HG02970 (cell line): ENCODE data around the gene METTL24.

Source experiments
- ATAC-seq: cut with Tn5 transposase; IDR thresholded peaks from one replicate; pipeline ENCODE4 v1.9.1; 2021; ENCODE audit warnings: mild to moderate bottlenecking, moderate library complexity, moderate number of reproducible peaks; ENCODE audit not compliant: unreplicated experiment, low FRiP score

METTL24 gene

DNA sequence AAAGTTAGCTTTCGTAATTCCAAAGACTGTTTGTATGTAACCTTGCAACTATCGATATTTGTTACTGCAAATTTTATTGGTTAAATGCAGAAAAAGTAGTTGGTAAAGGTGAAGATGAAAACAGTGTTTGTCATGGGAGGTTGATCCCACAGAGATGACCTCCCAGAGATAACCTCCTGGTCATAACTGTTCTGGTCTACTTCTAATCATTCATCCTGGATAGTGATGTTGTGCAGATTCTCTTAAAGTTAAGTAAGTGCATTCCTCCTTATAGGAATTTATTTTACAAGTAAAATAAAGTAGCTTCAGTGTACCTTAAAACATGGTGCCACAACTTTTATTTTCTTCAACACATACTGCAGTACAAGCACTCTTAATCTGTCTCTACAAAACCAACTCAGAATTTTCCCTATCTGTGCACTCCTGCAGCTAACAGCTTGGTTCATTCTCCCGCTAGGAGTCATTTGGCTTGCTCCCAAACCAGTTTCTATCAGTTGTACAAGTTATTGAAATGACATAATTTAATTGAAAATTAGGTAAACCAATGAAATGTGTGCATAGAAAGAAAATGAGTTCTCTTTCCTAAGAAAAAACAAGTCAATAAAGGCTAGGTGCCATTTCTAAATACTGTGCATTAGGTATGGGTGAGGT lies 19.2 kb downstream of the METTL24 start:
- ATAC-seq, result no peak

DNA sequence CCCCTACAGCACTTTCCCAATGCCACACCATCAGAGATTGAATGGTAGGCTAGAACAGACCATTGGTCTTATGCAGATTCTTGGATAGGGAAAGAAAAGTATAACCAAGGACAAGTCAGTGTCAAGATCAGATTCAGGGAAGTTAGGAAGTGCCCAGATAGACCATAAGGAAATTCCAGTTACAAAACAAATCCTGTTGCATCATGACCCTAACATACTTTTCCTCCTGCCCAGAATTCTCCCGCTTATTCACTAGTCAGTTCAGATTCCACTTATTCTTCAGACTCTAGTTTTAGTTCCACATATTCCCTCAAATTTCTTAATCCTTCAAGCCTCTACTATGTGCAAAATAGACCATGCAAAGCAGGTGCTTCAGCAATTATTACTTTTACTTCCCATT lies 20.7 kb downstream of the METTL24 start:
- ATAC-seq, result no peak

DNA sequence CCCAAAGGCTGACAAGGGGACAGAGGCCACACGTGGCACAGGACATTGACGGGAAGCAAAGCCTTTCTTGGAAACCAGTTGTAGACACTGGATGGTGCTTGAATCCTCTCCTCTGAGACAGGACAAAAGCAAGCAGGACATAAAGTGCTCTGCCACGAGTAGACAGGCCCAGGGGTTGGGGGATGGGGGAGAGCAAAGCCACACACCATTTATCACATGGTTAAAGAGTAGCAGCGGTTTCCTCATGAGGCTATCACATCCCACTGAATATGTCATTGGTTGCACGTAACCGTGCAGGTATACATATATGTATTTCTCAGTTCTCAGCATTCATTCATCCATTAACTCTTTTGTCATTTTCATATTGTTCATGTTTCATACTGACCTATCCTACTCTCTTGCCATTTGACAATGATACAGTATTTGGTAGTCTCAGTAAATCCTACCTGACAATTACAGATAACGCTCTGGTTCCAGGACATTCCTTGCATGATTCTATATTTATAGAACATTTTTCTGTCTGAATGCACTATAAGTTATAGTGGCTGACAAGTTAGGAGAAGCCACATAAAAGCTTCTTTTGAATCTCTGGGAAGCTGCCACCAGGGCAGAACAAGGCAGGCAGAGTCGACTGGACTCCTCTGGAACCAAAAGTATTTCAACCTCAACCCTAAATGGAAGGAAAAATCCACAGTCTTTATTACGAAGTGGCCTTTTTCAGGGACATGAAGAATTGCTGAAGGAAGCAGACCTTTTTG lies 23.5 kb downstream of the METTL24 start:
- no peak for ATAC-seq

DNA sequence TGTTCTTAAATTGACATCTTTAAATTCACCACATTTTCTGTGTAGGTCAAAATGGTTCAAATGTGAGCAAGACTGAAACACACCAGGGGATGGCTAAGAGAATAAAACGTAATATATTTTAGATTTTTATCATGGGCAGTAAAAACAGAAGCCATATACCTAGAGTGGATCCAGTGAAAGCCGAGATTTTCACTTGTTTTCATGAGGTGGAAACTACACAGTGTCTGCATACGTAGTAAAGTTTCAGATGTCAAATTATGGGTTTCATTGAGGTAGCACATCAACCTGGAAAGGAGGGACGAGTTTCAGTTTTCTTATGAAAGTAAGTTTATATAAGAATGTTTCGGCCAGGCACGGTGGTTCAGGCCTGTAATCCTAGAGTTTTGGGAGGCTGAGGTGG lies 25.9 kb downstream of the METTL24 start:
- ATAC-seq, result no peak

DNA sequence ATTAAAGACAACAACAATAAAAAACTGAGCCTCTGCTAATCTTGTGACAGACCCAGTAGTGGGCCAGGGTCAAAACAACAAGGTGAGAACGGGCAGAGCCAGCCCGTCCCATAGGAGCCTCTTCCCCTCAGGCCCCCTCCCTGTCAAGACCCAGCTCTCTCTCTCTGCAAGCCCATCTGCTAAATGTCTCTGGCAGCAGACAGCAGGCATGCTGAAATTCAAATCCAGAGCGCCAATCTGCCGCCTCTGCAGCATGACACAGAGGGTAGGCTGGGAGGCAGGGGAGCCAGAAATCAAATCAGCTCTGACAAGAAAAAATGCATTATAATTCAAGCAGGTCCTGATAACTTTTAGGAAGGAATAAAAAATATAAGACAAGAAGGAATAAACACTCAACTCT lies 26.3 kb downstream of the METTL24 start:
- no peak for ATAC-seq

DNA sequence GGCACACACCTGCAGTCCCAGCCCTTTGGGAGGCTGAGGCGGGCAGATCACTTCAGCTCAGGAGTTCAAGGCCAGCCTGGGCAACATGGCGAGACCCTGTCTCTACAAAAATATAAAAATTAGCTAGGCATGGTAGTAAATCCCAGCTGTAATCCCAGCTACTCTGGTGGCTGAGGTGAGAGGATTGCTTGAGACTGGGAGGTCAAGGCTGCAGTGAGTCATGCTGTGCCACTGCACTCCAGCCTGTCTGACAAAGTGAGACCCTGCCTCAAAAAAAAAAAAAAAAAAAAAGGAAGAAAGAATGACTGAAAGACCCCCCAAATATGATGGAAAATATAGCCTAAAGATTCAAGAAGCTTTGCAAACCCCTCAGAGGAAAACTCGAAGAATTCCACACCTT lies 26.8 kb downstream of the METTL24 start:
- no peak for ATAC-seq

DNA sequence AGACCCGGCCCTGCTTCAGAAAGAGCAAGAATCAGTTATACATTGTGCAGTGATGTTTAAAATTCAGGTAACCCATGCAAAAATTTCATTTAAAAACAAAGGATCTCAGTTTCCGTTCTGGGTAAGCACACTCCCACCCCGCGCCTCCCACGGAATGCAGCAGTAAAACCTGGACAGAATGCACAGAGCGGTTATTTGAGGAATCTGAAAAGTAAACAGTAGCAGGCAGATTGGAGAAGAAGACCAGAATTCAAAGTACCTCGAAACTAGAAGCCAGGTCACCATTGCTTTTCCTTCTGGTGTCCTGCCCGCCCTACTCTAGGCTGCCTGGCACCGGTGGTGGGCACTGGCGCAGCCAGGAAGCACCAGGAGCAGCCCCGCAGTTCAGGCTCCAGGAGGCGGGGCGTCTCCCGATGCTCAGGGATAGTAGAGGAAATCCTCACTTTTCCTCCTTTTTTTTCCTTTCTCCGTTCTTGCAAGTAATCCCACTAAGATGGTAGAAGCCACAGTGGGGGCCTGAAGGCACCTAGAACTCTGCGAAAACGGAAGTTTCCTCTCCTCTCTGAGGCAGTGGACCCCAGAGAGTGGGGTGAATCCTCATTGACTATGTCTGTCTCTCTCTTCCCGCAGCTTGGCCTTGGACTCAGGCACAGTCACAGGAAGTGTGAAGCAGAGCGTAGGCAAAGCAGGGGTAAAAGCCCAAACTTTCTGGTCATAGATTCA lies 28.3 kb downstream of the METTL24 start:
- no peak for ATAC-seq

DNA sequence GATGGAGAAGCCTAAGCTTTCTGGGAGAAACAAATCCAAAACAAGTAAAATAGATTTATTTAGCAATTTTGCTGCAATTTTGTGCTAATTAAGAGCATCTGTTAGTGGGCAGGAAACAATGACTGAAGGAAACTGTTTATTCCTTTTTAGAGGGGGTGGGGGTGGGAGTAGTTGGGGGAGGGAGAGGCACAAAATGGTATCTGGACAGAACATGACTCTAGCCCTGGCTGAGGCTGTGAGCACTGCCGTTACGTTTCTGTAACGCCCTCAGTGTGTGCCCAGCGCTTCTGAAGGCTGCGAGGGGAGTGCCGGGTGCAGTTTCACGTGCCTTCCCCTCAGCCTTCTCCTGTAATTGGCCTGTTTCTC lies 28.8 kb downstream of the METTL24 start:
- no peak for ATAC-seq

DNA sequence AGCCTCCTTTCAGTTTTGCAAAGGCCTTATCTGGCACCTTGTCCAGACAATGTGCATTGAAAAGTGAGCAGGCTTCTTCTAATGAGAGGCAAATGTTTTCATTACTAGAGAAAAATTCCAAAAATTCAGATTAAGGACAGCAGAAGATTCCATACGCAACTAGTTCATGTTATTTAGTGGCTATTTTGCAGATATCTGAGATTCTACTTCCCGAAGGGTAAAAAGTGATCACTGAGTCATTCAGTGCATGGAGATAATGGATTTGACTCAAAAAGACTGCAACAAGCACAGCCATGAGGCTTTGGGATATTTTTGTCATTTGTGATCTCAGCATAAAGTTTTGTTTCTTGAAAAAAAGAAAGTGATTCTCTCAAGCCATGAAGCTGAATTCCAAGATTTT lies 29.9 kb downstream of the METTL24 start:
- ATAC-seq, result no peak

DNA sequence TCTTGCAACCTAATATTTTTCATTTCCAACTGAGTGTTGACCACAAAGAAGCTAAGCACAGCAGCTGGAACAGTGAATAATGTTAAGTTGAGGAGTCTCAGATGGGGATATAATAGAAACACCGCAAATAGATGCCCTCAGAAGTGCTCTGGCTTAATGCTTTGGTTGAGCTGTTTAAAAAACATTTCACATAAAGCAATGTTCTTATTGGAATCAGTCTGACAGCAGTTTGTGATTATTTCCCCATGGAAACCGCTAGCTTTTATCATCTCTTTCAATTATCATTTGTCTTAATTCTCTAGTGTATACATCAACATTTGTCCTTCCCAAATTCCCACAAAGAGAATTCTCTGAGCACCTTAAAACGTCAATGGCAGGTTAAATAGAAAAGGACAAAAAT lies 30.8 kb downstream of the METTL24 start:
- no peak for ATAC-seq

DNA sequence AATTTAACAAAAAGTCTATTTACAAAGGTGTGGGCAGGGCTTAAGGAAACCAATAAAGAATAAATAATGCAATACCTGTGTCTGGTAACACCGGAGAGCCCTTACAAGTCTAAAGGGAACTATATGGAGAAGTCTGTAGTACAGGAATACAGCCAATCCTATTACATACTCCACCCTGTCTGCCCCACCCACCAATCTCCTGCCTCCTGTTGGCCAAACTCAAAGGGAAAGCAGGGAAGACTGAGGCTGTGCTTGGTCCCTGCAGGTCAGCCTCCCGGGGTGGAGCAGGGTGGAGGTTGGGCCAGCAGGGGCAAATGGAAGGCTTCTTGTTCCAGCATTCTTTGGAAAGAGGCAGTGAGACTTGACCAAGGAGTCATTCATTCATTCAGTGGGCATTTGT lies 31.5 kb downstream of the METTL24 start:
- ATAC-seq, result no peak

DNA sequence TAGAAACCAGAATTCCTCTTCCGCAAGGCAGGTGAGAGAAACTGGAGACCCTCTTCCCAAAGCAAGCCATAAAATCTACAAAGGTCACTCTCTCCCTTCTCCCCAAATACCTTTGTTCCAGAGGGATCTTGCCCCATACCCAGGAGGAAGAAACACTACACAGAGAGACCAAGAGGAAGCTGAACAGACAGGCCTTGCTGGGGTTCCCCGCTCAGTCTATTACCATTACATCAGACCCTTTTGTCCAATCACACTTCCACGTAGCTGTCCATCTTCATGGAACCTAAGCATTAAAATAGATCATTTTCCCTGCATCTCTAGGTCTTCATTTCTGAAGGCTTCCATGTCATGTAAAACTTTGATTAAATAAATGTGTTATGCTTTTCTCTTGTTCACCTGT lies 32.1 kb downstream of the METTL24 start:
- no peak for ATAC-seq

DNA sequence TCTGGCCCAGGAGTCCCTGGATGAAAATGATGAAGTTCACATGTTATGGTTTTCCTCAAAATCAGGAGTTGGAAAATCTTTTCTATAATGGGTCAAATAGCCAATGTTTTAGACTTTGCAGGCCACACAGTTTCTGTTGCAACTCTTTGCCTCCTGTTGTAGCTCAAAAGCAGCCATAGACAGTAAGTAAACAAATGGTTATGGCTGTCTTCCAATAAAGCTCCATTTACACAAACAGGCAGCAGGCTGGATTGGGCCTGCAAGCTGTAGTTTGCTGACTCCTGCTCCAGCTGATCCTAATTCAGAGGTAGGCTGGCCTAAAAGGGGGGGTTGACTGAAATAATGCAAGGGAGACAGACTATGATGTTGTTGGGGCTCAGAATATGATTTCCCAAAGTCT lies 33.0 kb downstream of the METTL24 start:
- no peak for ATAC-seq

DNA sequence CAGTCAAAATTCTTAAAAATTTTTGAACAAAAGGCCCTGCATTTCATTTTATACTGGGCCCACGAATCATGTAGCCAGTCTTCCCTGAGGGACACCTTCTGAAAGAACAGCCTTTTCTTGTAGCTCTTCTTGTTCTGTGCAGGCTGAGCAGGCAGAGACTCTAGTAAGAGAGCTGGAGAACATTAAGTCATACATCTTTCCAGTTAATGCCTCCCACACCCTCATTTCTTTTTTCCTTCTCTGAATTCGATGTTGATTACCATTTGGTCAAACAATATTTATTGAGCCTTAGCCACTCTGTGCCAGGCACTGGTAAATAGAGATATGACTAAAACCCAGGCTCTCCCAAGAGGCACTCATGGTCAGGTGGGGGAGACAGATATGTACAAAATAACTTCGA lies 33.6 kb downstream of the METTL24 start:
- ATAC-seq, result no peak

DNA sequence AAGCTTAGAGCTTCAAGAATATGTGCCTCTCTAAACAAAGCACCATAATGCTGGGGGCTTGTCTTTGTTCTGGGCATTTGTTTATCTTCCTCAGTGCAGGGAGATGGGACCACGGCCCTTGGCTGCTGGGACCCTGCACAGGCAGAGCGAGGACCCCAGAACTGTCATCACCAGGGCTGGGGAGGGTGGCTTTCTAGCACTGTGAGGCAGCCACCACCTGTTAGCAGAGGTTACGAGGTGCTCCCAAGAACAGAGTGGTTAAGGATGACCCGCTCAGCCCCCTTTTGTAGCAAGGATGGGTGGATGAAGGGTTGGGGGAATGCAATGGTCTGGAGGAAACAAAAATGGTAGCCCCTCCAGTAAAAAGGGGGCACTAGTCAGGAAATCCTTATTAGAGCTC lies 34.9 kb downstream of the METTL24 start:
- ATAC-seq, result no peak

DNA sequence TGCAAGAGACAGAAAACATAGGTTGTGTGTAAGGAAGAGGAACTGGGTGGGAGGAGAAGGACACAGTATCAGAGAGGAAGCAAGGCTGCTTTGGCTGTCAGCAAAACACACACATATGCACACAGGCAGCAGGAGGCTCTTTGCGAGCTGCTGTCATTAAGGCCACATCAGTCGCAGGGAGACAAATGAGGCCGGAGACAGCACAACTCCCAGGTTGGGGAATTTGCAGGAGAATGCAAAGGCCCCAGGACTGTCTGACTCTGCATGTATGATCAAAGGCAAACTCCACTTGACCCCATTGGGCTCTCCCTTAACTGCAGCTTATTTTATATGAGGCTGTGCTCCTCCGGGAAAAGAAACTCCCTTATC lies 35.3 kb downstream of the METTL24 start:
- no peak for ATAC-seq

DNA sequence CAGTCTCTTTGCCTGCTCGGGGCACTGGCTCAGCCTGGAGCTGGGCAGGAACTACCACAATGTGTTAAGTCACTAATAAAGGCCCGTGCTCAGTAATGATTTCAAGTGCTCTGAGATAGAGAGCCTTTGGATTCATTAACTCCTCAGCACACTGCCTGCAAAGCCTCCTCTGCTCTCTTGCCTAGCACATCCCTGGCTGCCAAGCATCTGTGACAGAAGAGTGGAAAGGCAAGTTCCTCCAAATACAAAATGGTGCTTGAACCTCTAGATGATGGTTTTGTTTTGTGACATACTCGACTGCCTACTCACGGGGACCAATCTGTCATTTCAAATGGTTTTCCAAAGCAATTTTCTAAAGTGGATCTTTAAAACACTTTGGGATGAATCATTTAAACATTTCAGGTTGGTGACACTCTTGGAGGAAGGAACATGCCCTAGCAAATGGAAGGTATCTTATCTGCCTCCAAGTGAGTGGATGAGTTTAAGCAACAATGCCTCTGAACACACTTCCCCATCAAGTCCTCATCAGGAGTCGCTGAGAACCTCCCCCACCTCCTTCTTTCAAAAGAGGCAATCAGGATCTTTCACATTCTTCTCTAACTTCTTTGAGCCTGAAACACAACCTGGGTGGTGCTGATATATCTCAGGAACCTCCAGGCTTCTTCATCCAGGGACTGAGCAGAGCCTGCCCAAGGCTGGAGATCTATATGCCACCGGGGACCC lies 35.8 kb downstream of the METTL24 start:
- no peak for ATAC-seq

DNA sequence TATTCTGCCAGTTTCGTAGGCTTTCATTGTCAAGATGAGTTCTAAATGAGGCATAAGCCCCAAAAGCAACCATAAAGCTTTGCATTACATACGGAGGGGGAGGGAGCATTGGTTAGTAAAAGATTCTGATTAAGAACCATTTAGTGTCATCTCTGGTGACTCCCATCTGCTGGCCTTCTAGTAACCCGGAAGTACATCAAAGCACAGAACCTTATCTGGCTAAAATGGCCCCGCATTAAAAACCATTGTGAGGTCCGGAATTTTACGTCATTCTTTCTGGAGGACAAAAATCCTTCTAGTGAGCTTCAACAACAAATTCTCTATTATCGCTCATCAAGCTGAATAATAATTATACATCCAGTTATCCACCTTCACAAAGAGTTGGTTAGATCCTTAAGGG lies 37.8 kb downstream of the METTL24 start:
- ATAC-seq, result no peak

DNA sequence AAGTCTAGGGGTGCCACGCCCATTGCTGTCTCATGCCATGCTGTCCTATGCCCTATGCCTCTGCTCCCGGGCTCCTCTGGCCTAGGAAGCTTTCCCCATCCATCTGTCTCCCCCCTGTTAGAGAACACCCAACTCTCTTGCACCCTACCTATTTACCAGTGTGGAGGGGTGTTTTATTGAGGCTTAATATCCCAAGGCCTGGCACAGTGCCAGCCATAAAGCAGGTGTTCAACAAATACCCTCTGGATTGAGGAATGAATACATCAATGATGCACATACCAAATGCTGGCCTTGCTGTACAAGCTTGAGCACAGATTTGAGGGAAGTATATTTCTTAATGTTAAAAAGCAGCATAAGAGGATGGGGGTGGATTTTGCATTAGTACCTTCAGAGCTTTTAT lies 38.3 kb downstream of the METTL24 start:
- ATAC-seq, result no peak

DNA sequence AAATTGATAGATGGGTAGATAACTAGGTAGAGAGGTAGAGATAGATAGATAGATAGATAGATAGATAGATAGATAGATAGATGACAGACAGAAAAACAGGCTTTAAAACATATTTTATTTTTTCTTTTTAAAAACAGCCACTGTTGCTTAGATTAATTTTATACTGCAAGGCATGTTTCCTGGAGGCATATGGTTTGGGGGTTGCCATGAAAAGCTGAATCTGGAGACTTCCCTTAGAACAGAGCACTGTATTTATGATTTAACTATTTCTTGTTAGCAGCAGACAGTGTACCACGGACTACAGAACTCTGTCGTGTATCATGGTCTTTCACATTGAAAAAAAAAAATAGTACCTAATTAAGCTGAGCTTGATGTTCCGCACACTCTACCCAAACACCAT lies 38.8 kb downstream of the METTL24 start:
- no peak for ATAC-seq

DNA sequence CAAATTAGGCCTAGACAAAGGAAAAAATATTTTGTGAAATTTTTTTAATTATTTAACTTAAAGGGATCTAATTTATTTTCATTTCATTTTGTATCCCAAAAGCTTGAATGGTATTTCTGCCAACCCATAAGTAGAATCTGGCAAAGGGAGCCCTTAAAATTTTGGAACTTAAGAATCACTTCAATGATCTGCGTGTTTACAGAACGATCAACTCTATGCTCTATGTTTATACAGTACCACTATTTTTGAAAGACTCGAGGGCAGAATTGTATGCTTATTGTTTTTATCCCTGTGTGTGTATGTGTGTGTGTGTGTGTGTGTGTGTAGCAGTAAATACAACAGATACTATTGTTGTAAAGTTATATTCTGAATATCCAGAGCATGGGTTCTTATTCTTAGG lies 39.2 kb downstream of the METTL24 start:
- ATAC-seq, result no peak
